NCI-H1105 treated with DMSO at 0.1 percent for 48 hours (cell line): ENCODE data around the gene GNLY.

Source experiments
- DNase-seq: peaks from one replicate; lab custom pipeline; 2025; lab: John Stamatoyannopoulos, UW

GNLY gene

DNA sequence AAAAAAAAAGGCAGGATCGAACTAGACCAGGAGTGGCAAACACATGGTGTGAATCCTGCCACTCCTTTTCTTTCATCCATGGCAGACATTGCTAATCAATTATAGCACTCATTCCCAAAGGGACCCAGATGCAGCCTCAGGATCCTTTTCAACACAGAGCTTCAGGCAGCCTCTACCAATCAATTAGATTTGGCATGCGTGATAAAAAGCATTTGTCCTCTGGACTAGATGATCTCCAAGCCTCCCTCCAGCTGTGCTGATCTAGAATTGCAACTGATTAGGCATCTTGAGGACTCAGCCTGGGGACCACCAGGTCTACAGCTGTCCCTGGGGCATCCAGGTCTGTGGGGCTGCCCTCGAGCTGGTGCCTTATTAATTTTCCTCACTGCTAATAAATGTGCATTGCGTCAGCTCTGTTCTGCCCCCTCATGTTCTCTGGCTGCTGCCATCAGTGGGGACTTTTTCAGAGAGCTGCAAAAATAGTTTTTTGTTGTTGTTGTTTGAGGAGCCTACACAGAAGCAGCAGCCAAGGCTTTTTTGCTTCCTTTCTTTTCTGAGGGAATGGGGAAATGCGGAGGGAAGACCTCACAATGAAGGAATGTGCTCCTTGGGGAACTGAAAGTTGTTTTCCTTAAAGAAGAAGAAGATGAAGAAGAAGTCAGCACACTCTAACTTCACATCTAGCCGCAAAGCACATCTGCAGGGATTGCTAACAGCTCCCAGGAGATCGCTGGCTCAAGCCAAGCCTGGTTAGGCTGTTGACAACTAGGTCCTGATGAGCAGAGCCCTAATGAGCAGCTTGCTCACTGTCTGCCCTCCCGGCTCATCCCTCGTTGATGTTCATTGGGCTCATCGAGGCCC, 50.8 kb downstream of the GNLY start:
- DNase-seq: no peak

DNA sequence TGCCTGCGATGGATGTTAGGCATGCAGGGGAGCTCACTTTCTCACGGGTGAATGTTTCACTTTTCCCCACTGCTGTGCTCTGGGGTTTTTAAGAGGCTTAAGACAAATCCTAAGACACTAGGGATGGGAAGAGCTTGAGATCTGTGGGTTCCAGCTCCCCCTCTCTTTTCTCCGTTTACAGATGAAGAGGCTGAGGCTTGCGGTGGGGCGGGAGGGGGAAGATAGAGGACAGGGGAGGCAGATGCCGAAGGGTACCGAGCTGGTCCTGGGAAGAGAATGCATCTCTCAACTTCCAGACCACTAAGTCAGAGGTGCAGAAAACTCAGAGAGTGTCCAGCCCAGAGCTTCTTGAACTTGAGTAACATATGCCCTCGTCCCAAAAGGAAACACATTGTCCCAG, 51.5 kb downstream of the GNLY start:
- no peak for DNase-seq

GRCh38 chr2:85746321-85747004, 52.3 kb downstream of the GNLY start:
- DNase-seq: no peak

DNA sequence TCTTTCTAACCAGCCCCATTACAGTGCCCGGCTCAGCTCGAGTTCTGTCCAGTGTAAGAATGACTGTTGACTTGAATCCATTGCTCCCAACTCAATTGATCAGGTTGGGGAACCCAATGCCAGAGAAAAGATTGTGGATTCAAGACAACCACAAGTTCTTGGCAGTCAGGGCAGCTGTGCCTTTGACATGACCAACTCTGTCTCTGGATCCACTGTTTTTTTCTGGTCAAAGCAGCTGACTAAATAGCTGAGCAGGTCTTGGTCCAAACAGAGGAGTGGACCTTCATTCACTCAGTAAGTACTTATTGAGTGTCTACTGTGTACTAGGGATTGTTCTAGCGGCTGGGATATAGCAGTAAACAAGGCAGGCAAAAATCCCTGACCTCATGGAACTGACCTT, 53.3 kb downstream of the GNLY start:
- no peak for DNase-seq

DNA sequence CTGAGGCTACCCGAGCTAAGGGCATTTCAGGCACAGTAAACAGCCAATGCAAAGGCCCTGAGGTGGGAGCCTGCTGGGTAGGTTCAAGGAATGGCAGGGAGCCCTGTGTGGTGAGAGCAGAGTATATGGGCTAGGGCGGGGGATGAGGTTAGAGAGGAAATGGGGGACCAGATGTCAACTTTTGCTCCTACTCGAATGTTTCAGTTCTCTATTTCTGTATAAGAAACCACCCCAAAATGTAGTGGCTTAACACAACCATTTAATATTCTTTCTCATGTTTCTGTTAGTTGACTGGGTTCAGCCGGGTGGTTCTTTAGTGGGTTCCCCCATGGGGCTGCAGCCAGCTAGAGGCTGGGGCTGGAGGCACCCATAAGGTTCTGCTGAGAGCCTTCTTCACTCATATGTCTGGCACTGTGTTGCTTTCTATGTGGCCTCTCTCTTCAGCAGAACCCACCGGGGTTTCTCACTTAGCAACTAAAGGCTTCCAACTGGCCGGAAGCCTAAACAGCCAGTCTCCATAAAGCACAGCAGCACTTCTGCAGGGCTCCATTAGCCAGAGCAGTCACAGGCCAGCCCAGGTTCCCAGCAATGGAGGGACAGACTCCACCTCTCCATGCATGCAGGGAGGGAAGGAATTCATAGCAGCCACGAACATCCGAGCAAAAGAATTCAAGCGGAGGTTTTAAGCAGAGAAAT, 54.0 kb downstream of the GNLY start:
- DNase-seq: no peak
